GM23338 (cell line): ENCODE measurements around the gene CYP24A1. TPM values are rescaled to one million over a fixed set of nuclear protein-coding genes. Genes with fewer than 3 reads are reported as not detected.

Experiments used
- ETS1 ChIP-seq: IDR thresholded peaks from 2 replicates; pipeline ENCODE4 v1.6.1; 2016; ENCODE audit warnings: antibody characterized with exemption
- EZH2 ChIP-seq: fragments of 200-600 bp; sonication (generic); IDR thresholded peaks from one replicate; pipeline ENCODE4 v1.8.0; 2017; ENCODE audit warnings: antibody characterized with exemption, mild to moderate bottlenecking, low read depth; ENCODE audit not compliant: unreplicated experiment
- JUNB ChIP-seq: IDR thresholded peaks from one replicate; pipeline ENCODE4 v1.6.1; 2016; ENCODE audit warnings: antibody characterized with exemption; ENCODE audit not compliant: unreplicated experiment
- STAT1 ChIP-seq: IDR thresholded peaks from one replicate; pipeline ENCODE4 v1.6.1; 2016; ENCODE audit warnings: antibody characterized with exemption; ENCODE audit not compliant: unreplicated experiment
- ZNF114 ChIP-seq: fragments of 250-450 bp; sonication (Bioruptor Pico); IDR thresholded peaks from 2 replicates; pipeline ENCODE4 v1.5.0; 2020; ENCODE audit warnings: mild to moderate bottlenecking, moderate library complexity
- ZNF331 ChIP-seq: fragments of 250-450 bp; sonication (Bioruptor Pico); IDR thresholded peaks from 2 replicates; pipeline ENCODE4 v1.5.0; 2020; ENCODE audit warnings: low read depth, mild to moderate bottlenecking, moderate library complexity
- polyA plus RNA-seq: library from polyadenylated mRNA; unstranded; fragments of >200 nt; fragmentation: Nextera tagmentation; extraction: Ambion mirVana; gene quantifications from 2 replicates; pipeline ENCODE4 v1.2.1, GENCODE V29; 2016
- total RNA-seq: library from RNA; depleted of rRNA; stranded (reverse); fragments of >200 nt; shearing (Covaris generic); gene quantifications from 2 replicates; pipeline ENCODE4 v1.2.3, GENCODE V29; 2014
- TF ChIP-seq, protein P1 (sequence below): fragments of 250-450 bp; sonication (Bioruptor Pico); IDR thresholded peaks from 2 replicates; pipeline ENCODE4 v1.5.0; 2020; ENCODE audit warnings: mild to moderate bottlenecking, moderate library complexity

Gene CYP24A1
- total and polyA plus RNA-seq, 2 experiments from 2014 or later, result 0.10 TPM; not detected in 1

GRCh38 chr20:54188132-54188849, 14.5 kb upstream of the CYP24A1 start (continued):
- TF ChIP-seq ETS1 (no peak), JUNB (no peak), STAT1 (no peak), ZNF331 (CRISPR knock-in tag) (no peak), ZNF114 (CRISPR knock-in tag) (no peak), EZH2 (no peak)
- TF ChIP-seq, protein P1, sequence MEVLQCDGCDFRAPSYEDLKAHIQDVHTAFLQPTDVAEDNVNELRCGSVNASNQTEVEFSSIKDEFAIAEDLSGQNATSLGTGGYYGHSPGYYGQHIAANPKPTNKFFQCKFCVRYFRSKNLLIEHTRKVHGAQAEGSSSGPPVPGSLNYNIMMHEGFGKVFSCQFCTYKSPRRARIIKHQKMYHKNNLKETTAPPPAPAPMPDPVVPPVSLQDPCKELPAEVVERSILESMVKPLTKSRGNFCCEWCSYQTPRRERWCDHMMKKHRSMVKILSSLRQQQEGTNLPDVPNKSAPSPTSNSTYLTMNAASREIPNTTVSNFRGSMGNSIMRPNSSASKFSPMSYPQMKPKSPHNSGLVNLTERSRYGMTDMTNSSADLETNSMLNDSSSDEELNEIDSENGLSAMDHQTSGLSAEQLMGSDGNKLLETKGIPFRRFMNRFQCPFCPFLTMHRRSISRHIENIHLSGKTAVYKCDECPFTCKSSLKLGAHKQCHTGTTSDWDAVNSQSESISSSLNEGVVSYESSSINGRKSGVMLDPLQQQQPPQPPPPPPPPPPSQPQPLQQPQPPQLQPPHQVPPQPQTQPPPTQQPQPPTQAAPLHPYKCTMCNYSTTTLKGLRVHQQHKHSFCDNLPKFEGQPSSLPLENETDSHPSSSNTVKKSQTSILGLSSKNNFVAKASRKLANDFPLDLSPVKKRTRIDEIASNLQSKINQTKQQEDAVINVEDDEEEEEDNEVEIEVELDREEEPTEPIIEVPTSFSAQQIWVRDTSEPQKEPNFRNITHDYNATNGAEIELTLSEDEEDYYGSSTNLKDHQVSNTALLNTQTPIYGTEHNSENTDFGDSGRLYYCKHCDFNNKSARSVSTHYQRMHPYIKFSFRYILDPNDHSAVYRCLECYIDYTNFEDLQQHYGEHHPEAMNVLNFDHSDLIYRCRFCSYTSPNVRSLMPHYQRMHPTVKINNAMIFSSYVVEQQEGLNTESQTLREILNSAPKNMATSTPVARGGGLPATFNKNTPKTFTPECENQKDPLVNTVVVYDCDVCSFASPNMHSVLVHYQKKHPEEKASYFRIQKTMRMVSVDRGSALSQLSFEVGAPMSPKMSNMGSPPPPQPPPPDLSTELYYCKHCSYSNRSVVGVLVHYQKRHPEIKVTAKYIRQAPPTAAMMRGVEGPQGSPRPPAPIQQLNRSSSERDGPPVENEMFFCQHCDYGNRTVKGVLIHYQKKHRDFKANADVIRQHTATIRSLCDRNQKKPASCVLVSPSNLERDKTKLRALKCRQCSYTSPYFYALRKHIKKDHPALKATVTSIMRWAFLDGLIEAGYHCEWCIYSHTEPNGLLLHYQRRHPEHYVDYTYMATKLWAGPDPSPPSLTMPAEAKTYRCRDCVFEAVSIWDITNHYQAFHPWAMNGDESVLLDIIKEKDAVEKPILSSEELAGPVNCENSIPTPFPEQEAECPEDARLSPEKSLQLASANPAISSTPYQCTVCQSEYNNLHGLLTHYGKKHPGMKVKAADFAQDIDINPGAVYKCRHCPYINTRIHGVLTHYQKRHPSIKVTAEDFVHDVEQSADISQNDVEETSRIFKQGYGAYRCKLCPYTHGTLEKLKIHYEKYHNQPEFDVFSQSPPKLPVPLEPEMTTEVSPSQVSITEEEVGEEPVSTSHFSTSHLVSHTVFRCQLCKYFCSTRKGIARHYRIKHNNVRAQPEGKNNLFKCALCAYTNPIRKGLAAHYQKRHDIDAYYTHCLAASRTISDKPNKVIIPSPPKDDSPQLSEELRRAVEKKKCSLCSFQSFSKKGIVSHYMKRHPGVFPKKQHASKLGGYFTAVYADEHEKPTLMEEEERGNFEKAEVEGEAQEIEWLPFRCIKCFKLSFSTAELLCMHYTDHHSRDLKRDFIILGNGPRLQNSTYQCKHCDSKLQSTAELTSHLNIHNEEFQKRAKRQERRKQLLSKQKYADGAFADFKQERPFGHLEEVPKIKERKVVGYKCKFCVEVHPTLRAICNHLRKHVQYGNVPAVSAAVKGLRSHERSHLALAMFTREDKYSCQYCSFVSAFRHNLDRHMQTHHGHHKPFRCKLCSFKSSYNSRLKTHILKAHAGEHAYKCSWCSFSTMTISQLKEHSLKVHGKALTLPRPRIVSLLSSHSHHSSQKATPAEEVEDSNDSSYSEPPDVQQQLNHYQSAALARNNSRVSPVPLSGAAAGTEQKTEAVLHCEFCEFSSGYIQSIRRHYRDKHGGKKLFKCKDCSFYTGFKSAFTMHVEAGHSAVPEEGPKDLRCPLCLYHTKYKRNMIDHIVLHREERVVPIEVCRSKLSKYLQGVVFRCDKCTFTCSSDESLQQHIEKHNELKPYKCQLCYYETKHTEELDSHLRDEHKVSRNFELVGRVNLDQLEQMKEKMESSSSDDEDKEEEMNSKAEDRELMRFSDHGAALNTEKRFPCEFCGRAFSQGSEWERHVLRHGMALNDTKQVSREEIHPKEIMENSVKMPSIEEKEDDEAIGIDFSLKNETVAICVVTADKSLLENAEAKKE (CRISPR knock-in tag), result no peak
